ENCODE data around the gene RAD23B. TPM values are rescaled to one million over a fixed set of nuclear protein-coding genes. Genes with fewer than 3 reads are reported as not detected.

RAD23B gene
- total and polyA plus RNA-seq, 2 of the 13 experiments (the other 11 are each of a cell fraction or from before 2014, with no cell fraction given), result 133 to 156 TPM

- no peak for TF ChIP-seq ZNF382 (CRISPR knock-in tag; IDR thresholded peaks at IDR 0.05; ENCODE audit: borderline replicate concordance)
- no peak for TF ChIP-seq ZNF614 (CRISPR knock-in tag; IDR thresholded peaks at IDR 0.05; ENCODE audit: borderline replicate concordance)
- TF ChIP-seq, protein P1, sequence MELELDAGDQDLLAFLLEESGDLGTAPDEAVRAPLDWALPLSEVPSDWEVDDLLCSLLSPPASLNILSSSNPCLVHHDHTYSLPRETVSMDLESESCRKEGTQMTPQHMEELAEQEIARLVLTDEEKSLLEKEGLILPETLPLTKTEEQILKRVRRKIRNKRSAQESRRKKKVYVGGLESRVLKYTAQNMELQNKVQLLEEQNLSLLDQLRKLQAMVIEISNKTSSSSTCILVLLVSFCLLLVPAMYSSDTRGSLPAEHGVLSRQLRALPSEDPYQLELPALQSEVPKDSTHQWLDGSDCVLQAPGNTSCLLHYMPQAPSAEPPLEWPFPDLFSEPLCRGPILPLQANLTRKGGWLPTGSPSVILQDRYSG (CRISPR knock-in tag; IDR thresholded peaks at IDR 0.05), result no peak
- TF ChIP-seq ZNF883 (CRISPR knock-in tag; IDR thresholded peaks at IDR 0.05; ENCODE audit: not compliant biosample characterization), result no peak
- no peak for TF ChIP-seq HNF1A (IDR thresholded peaks at IDR 0.05; ENCODE audit: low read depth)
- TF ChIP-seq HNF1A (CRISPR knock-in tag; IDR thresholded peaks at IDR 0.05; ENCODE audit: borderline replicate concordance), result no peak; the same call in 1 of the 2 replicates
- no peak for TF ChIP-seq ZBTB20 (CRISPR knock-in tag; IDR thresholded peaks at IDR 0.05; ENCODE audit: borderline replicate concordance, low read depth)
- no peak for TF ChIP-seq KMT2A (CRISPR knock-in tag; IDR thresholded peaks at IDR 0.05)
- TF ChIP-seq ZBTB7A (CRISPR knock-in tag; IDR thresholded peaks at IDR 0.05), result no peak
- TF ChIP-seq ZNF276 (CRISPR knock-in tag; IDR thresholded peaks at IDR 0.05; ENCODE audit: low read depth), result no peak
- TF ChIP-seq, protein P2, sequence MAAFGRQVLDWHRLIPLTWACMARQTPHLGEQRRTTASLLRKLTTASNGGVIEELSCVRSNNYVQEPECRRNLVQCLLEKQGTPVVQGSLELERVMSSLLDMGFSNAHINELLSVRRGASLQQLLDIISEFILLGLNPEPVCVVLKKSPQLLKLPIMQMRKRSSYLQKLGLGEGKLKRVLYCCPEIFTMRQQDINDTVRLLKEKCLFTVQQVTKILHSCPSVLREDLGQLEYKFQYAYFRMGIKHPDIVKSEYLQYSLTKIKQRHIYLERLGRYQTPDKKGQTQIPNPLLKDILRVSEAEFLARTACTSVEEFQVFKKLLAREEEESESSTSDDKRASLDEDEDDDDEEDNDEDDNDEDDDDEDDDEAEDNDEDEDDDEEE (CRISPR knock-in tag; IDR thresholded peaks at IDR 0.05), result no peak
- no peak for TF ChIP-seq TMF1 (CRISPR knock-in tag; IDR thresholded peaks at IDR 0.05; ENCODE audit: low read depth)
- TF ChIP-seq, protein P3, sequence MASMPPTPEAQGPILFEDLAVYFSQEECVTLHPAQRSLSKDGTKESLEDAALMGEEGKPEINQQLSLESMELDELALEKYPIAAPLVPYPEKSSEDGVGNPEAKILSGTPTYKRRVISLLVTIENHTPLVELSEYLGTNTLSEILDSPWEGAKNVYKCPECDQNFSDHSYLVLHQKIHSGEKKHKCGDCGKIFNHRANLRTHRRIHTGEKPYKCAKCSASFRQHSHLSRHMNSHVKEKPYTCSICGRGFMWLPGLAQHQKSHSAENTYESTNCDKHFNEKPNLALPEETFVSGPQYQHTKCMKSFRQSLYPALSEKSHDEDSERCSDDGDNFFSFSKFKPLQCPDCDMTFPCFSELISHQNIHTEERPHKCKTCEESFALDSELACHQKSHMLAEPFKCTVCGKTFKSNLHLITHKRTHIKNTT (CRISPR knock-in tag; IDR thresholded peaks at IDR 0.05), result no peak
- no peak for TF ChIP-seq FOSL2 (CRISPR knock-in tag; IDR thresholded peaks at IDR 0.05)
- TF ChIP-seq RAD21 (CRISPR knock-in tag; IDR thresholded peaks at IDR 0.05), result no peak
- TF ChIP-seq SNRNP70 (IDR thresholded peaks at IDR 0.05; ENCODE audit: low read depth, low read length), result no peak
- no peak for TF ChIP-seq ZNF782 (CRISPR knock-in tag; IDR thresholded peaks at IDR 0.05; ENCODE audit: borderline replicate concordance)
- TF ChIP-seq ZNF343 (CRISPR knock-in tag; IDR thresholded peaks at IDR 0.05), result no peak
- no peak for TF ChIP-seq SKIL (CRISPR knock-in tag; IDR thresholded peaks at IDR 0.05; ENCODE audit: borderline replicate concordance)
These were observed 13.4 kb upstream of the RAD23B start (continued) for GRCh38 chr9:107269681-107270080.

Data from HepG2 (cell line).